OCI-LY7 (cell line): ENCODE measurements around the gene GIGYF1. TPM values are rescaled to one million over a fixed set of nuclear protein-coding genes. Genes with fewer than 3 reads are reported as not detected.

ENCODE experiments used
- BruUV-seq: library from RNA; stranded (reverse); fragments of 400-500 nt; replicated peaks from 2 replicates; lab custom pipeline; 2021; lab: Mats Ljungman, UMichigan
- CTCF ChIA-PET: fragments of 300-600 bp; sonication (Branson Sonifier 250); formaldehyde crosslinking; loops from one replicate; lab custom pipeline; 2022; ENCODE audit warnings: antibody characterized with exemption; ENCODE audit not compliant: unreplicated experiment; lab: Charles Lee
- POLR2A ChIA-PET: fragments of 300-600 bp; sonication (Branson Sonifier 250); formaldehyde crosslinking; loops from one replicate; lab custom pipeline; 2022; ENCODE audit warnings: antibody characterized with exemption; lab: Charles Lee
- DNase-seq: peaks from one replicate; pipeline ENCODE4 v3.0.0-alpha.2; 2015; ENCODE audit warnings: low spot score
- H2AFZ ChIP-seq: fragments of 200-600 bp; sonication (generic), shearing (Covaris generic); 2 replicates; pipeline ENCODE4 v1.6.1; 2014; ENCODE audit warnings: mild to moderate bottlenecking, antibody characterized with exemption, low read length, moderate library complexity
- H3K27ac ChIP-seq: fragments of 200-600 bp; sonication (generic); 2 replicates; pipeline ENCODE4 v1.5.1; 2014; ENCODE audit warnings: mixed run types, low read depth, mild to moderate bottlenecking, moderate library complexity, low read length, inconsistent platforms; ENCODE audit not compliant: poor library complexity, severe bottlenecking
- H3K36me3 ChIP-seq: fragments of 200-600 bp; sonication (generic); 2 replicates; pipeline ENCODE4 v1.6.1; 2014; ENCODE audit warnings: mild to moderate bottlenecking, antibody characterized with exemption, low read length, moderate library complexity, mixed read lengths; ENCODE audit not compliant: insufficient read depth
- H3K4me1 ChIP-seq: fragments of 200-600 bp; sonication (generic); 2 replicates; pipeline ENCODE4 v1.5.1; 2014; ENCODE audit warnings: mild to moderate bottlenecking, low read length; ENCODE audit not compliant: insufficient read depth, poor library complexity, severe bottlenecking
- H3K4me2 ChIP-seq: fragments of 200-600 bp; sonication (generic); 2 replicates; pipeline ENCODE4 v1.6.1; 2014; ENCODE audit warnings: mild to moderate bottlenecking, low read length
- H3K4me3 ChIP-seq: fragments of 200-600 bp; sonication (generic); 2 replicates; pipeline ENCODE4 v1.5.1; 2014; ENCODE audit warnings: mild to moderate bottlenecking, low read depth, low read length; ENCODE audit not compliant: poor library complexity, severe bottlenecking
- H3K79me2 ChIP-seq: fragments of 200-600 bp; sonication (generic); 2 replicates; pipeline ENCODE4 v1.6.1; 2016; ENCODE audit warnings: low read depth, mild to moderate bottlenecking, low read length, moderate library complexity, mixed read lengths; ENCODE audit not compliant: insufficient read depth
- H3K9me2 ChIP-seq: fragments of 200-600 bp; sonication (generic); 2 replicates; pipeline ENCODE4 v1.6.1; 2016; ENCODE audit warnings: mild to moderate bottlenecking, low read length, mixed read lengths; ENCODE audit not compliant: insufficient read depth
- H3K9me3 ChIP-seq: fragments of 200-600 bp; sonication (generic); 2 replicates; pipeline ENCODE4 v1.6.1; 2014; ENCODE audit warnings: mild to moderate bottlenecking, mixed run types, low read length, mixed read lengths
- H4K20me1 ChIP-seq: fragments of 200-600 bp; sonication (generic); 2 replicates; pipeline ENCODE4 v1.6.1; 2014; ENCODE audit warnings: mild to moderate bottlenecking, antibody characterized with exemption, low read length, moderate library complexity, mixed read lengths; ENCODE audit not compliant: insufficient read depth
- EZH2phosphoT487 ChIP-seq: fragments of 200-600 bp; sonication (generic); IDR thresholded peaks from 2 replicates; pipeline ENCODE4 v1.6.1; 2018; ENCODE audit warnings: low read depth, borderline replicate concordance, mild to moderate bottlenecking, mixed run types, antibody characterized with exemption, low read length, moderate library complexity, mixed read lengths
- intact Hi-C: fragments of 100-400 bp; cut with micrococcal nuclease; formaldehyde crosslinking; loops from one replicate; pipeline ENCODE4 v1.10.0; 2022; ENCODE audit not compliant: unreplicated experiment
- total RNA-seq, 2 experiments: library from RNA; depleted of rRNA in 1 of 2; stranded (reverse); fragments of >200 nt in 1 of 2; shearing (Covaris generic) in 1 of 2; gene quantifications; 2 replicates each; pipeline ENCODE4 v1.2.3, GENCODE V29; 2014 to 2022
- TF ChIP-seq, protein P1 (sequence below): fragments of 200-600 bp; sonication (generic); conservative IDR thresholded peaks from 2 replicates; pipeline ENCODE4 v1.5.1; 2014; ENCODE audit warnings: mild to moderate bottlenecking, antibody characterized with exemption, low read length, moderate library complexity, mixed read lengths

Gene GIGYF1
- total RNA-seq, 2 experiments from 2014 or later: 40.2 to 52.0 TPM

GRCh38 chr7:100720671-100721504 is 26.8 kb upstream of the GIGYF1 start:
- Histone ChIP-seq H4K20me1 (no peaks in the 10 kb centered on the region), H3K9me2 (no peaks in the 10 kb centered on the region), H3K27ac (no peak overlapping the region), H3K4me3 (no peak overlapping the region), H3K79me2 (no peaks in the 10 kb centered on the region), H3K36me3 (no peaks in the 10 kb centered on the region), H3K9me3 (no peaks in the 10 kb centered on the region), H3K4me2 (no peak overlapping the region), H2AFZ (no peak overlapping the region), H3K4me1 (no peaks in the 10 kb centered on the region)
- no TSS peak for BruUV-seq
- CTCF ChIA-PET: no interaction called here
- POLR2A ChIA-PET: interaction anchor here (0.7 kb wide), 1 partner anchor 94 kb away, joined by 4 read pairs; no protein-coding TSS in a partner anchor
- intact Hi-C loops: loop anchor here (5.0 kb wide), 1 partner anchor 131 kb away; the partner anchor contains the start of gene SLC12A9
- DNase-seq: no peak
- TF ChIP-seq, protein P1, sequence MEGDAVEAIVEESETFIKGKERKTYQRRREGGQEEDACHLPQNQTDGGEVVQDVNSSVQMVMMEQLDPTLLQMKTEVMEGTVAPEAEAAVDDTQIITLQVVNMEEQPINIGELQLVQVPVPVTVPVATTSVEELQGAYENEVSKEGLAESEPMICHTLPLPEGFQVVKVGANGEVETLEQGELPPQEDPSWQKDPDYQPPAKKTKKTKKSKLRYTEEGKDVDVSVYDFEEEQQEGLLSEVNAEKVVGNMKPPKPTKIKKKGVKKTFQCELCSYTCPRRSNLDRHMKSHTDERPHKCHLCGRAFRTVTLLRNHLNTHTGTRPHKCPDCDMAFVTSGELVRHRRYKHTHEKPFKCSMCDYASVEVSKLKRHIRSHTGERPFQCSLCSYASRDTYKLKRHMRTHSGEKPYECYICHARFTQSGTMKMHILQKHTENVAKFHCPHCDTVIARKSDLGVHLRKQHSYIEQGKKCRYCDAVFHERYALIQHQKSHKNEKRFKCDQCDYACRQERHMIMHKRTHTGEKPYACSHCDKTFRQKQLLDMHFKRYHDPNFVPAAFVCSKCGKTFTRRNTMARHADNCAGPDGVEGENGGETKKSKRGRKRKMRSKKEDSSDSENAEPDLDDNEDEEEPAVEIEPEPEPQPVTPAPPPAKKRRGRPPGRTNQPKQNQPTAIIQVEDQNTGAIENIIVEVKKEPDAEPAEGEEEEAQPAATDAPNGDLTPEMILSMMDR: no peak
- no peak for TF ChIP-seq EZH2phosphoT487

GRCh38 chr7:100720279-100720670 is 26.2 kb upstream of the GIGYF1 start, which contains the start of gene EPO:
Gene EPO (plus strand): TSS chr7:100720468. CDS start chr7:100720981, 513 bp downstream.
- Histone ChIP-seq H4K20me1 (no peaks in the 10 kb centered on the region), H3K4me2 (no peak within 1 kb of the TSS), H3K9me2 (no peaks in the 10 kb centered on the region), H3K27ac (no peak within 1 kb of the TSS), H3K4me3 (no peak within 1 kb of the TSS), H3K9me3 (no peaks in the 10 kb centered on the region), H3K36me3 (no peaks in the 10 kb centered on the region), H3K4me1 (no peaks in the 10 kb centered on the region), H3K79me2 (no peaks in the 10 kb centered on the region), H2AFZ (no peak within 1 kb of the TSS)
- DNase-seq: no peak
- no TSS peak for BruUV-seq
- TF ChIP-seq EZH2phosphoT487: no peak
- TF ChIP-seq, protein P1: no peak
- intact Hi-C loops: loop anchor here (5.0 kb wide), 1 partner anchor 132 kb away; the partner anchor contains the start of gene SLC12A9
- POLR2A ChIA-PET: no interaction called here
- CTCF ChIA-PET: no interaction called here
